Muscle of arm (tissue), 12 donors: Measurements from ENCODE around the gene MOGAT1. TPM values are rescaled to one million over a fixed set of nuclear protein-coding genes. Genes with fewer than 3 reads are reported as not detected.
"Not testable (repeated sequence)": the region's sequence is repeated elsewhere in the genome, so short reads cannot be mapped to it uniquely, and the experiment has no call there.

Source experiments
- DNase-seq: peaks from one replicate; pipeline ENCODE4 v3.0.0-alpha.2; 2013
- polyA plus RNA-seq, 12 donors: library from polyadenylated mRNA; unstranded; fragments of 120-200 nt; gene quantifications; one replicate each; pipeline ENCODE4 v1.2.1, GENCODE V29; 2013; ENCODE audit not compliant: insufficient read length in 12 of 12

The MOGAT1 gene
- polyA plus RNA-seq, 12 donors = 0.22 TPM; not detected in 11

DNA sequence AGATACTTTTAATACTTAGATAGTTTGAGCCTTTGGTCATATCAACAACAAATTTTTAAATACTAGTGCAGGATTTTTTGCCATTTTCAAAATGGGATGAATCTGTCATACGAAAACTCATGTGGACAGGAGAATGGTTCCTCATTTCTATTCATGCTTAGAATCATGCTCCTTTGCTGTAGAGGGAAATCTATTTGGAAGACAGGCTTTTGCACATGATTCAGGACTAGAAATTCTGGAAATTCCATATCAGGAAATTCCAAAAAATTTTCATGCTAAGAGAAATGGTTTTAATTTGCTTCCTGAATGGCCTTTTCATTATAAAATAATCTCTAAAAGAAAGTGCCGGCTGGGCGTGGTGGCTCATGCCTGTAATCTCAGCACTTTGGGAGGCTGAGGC is 39.3 kb downstream of the MOGAT1 start:
- no peak for DNase-seq

DNA sequence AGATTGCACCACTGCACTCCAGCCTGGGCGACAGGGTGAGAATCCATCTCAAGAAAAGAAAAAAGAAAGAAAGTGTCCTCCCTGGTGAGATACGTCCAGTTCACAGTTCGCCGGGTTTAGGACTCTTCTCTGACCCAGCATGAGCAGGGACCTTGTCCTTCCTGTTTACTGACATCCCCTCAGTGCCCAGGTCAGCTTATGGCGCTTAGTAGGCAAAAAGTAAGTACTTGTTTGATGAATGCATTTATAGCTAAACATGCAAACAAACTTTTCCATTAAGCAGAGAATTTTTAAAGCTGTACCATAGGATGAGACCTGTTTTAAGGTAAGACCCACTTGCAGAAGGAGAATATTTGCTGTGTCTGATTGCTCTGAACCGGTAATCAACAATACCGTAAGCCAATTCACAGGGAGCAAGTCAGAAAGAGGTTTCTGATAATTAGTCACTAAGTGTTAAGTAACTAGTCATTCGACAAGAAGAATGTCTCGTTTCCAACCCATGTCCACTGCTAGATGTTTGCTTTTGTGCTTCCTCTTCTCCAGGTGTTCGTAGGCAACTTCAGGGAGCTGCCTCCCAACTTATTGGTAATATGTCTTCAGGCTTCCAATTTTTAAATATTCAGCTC is 40.0 kb downstream of the MOGAT1 start:
- DNase-seq = no peak

DNA sequence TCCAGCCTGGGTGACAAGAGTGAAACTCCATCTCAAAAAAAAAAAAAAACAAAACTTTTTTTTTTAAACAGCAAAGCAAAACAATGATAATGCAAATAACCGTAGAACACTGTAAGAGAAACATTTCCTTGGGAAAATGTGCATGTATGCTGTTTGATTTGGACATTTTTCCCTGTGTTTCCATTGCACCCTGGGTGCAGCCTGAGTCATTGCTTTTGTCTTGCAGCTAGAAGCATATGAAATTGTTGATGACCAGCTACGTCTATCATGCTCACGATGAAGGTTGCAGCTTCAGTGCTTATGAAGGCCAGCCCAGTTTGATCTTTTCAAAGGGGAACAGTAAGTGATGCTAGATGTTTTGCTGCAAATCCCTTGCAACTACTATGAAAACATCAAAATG is 41.5 kb downstream of the MOGAT1 start:
- no peak for DNase-seq

DNA sequence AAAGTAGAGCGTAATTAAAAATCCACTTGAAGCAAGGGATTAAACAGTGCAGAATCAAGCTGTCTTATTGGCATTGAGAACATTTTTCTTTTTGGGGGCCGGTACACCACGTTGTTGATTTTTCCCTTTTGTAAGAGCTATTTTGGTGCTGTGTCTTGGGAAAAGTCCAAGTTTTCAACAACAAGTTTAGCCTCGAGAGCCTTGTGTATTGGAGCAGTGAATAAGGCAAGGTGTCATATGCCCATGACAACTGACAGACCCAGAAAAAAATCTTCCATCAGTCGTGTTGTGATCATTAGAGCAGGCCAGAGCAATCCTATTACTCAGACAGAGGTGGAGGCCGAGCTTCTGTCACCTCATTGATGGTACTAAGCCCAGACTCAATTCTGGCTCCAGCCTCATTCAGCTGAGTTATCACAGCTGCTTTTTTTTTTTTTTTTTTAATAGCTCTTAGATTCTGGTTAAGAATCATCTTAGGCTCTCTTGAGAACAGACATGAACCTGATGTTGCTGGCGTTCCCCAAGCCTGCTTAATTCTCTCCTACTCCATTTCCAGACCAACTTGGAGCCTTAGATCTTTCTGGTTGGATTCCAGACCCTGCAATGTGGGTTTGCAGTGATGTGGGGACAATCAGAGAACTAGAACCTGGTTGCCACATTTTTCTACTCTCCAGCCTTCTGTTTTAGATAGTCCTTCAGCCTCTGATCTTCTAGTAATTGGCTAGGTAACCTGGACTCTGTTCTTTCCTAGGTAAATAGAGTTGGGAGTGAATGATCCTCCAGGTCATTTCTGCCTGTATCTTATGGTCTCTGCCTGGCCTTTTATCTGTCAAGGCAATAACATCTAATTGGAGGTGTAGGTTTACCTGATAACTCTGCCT is 43.1 kb downstream of the MOGAT1 start:
- peak; percentile 70 for DNase-seq

DNA sequence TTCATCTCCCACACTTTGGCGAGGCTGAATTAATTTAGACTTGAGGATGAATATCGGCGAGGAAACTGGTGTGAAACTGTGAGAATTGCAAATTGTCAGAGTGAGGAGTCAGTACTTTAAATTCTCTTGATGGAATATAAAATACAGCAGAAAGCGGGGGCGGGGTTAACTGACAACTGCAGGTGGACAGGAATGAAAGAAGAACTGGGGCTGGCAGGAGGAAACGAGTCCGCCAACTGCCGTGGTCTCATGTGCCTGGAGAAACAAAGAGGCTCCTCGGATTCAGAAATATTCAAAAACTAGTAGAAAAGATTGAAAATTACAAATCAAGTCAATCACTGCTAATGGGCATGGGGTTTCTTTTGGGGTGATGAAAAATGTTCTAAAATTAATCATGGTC is 44.3 kb downstream of the MOGAT1 start:
- peak; percentile 7 for DNase-seq

DNA sequence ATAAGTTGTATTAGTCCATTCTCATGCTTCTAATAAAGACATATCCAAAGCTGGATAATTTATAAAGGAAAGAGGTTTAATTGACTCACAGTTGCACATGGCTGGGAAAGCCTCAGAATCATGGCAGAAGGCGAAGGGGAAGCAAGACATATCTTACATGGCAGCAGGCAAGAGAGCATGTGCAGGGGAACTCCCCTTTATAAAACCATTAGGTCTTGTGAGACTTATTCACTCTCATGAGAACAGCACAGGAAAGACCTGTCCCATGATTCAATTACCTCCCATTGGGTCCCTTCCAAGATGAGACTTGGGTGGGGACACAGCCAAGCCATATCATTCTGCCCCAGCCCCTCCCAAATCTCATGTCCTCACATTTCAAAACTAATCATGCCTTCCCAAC is 48.3 kb downstream of the MOGAT1 start:
- DNase-seq = not testable (repeated sequence)

DNA sequence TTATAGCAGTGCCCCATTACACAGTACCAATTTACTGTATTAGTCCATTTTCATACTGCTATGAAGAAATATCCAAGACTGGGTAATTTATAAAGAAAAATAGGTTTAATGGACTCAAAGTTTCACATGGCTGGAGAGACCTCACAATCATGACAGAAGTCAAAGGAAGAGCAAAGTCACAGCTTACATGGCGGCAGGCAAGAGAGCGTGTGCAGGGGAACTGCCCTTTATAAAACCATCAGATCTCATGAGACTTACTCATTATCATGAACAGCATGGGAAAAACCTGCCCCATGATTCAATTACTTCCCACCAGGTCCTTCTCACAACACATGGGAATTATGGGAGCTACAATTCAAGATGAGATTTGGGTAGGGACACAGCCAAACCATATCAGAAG is 50.1 kb downstream of the MOGAT1 start:
- not testable (repeated sequence) for DNase-seq

DNA sequence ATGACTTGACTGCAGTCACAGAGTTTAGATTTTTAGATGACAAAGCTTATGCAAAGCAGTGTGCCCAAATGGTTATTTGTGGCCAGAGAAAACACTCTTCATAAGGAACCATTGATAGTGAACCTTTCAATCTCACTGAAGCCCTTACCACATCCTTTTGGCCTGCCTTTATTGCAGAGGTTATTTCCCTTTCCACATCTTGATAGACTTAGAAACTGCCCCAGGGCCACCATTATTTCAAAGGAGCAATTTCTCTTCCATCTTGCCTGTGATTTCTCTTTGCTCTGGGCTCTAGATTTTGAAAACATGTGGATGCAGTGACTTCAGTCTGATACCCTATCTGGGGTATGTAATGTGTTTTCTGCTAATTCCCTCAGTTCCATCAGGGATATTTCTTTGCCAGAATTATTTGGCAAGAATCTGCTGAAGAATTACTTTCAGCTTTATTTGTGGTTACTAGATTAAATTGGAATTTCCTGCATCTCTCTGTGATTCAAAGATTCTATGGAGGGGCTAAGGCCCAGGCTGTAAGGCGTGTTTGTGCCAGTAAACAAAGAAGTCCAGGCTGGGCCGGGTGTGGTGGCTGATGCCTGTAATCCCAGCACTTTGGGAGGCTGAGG is 51.0 kb downstream of the MOGAT1 start:
- no peak for DNase-seq

DNA sequence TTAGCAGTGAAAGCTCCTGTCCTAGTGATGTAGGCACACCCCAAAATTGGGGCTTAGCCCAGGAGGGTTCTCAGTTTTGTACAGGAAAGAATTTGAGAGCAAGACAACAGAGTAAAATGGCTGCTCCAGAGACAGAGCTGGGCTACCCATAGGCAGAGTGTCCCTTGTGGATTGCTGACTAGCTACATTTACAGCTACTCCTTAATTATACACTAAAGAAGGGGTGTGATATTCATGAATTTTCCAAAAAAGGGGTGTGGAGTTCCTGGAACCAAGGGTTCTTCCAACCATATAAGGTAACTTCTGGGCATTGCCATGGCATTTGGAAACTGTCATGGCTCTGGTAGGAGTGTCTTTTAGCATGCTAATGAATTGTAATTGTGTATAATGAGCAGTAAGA is 52.8 kb downstream of the MOGAT1 start:
- no peak for DNase-seq

DNA sequence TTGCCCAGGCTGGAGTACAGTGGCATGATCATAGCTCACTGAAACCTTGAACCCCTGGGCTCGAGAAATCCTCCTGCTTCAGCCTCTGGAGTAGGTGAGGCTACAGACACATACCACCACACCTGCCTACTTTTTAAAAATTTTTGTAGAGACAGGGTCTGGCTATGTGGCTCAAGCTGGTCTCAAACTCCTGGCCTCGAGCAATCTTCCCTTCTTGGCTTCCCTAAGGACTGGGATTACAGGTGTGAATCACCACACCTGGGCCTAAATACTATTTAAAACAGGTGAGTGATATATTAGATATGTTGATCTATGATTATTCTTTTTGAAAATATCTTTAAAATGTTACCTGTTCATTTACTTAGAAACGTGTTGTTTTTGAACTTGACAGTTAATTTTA is 57.2 kb downstream of the MOGAT1 start:
- no peak for DNase-seq

DNA sequence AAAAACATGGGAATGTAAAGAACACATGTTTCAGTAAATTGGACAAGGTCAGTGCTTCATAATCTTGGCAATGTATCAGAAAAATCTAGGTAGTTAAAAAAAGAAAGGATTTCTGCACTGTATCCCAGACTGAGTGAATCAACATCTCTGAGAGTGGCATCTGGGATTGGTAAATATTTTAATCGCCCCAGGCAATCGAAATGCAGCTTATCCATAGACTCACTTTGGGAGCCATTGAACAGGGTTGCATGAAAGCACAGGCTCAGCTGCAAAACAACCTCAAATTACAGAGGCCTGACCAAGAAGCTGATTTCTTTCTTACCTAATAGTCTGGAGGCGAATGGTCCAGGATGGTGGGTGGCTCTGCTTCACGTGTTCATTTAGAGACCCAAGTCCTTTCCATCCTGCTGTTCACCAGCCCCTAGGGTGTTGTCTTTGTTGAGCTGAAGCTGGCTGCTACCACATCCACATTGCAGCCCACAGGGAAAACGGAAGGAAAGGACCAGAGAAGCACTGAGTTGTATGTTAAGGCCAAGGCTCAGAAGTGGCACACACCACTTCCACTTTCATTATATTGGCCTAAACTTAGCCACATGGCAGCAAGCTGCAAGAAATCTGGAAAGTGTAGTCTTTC is 59.0 kb downstream of the MOGAT1 start:
- no peak for DNase-seq

DNA sequence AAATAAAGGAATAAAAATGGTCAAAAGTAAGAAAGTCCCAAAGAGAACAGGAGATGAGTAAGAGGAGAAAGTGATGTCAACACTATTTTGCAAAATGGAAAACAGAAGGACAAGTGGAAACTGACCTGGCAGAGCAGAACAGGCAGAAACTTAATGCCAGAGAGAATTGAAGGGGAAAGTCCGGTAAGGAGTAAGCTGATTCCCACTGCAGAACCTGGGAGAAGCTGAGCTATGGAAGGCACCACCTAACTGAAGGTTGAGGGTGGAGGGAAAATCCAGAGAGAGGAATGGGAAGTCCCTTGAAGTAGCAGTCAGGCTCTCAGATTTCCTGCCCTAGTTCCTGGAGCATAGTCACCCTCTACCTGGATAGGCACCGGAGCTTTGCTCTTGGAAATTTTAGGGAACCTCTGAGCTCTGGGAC is 59.8 kb downstream of the MOGAT1 start:
- DNase-seq = no peak

DNA sequence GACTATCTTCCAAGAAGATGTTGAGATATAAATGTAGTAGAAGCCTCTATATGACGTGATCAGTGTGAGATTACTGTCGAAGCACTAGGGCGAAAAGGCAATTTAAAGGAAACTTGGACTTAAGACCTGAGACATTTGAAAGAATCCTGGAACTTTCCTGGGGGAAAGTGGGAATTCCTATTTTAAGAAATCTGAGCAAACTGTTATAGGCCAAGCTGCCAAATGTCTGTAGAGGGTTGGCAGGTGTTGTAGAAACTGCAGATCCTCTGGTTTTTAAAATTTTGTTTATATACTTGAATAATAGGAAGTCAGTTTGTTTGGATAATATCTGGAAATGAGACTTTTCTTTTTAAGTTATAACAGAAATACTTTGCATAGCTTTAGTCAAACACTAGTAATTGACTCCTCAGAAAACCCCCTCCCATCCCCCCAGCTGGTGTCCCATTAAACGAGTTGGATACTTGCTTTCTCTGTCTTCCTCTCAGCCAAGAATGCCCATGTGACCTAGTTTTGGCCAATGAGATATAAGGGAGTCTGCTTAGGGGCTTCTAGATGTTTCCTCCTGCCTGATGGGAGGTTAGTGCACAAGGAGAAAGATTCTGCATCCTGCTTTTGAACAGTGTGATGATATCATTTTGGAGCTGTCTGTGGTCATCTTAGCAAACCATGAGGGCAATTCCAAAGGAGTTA is 61.2 kb downstream of the MOGAT1 start:
- DNase-seq = peak; percentile 88

DNA sequence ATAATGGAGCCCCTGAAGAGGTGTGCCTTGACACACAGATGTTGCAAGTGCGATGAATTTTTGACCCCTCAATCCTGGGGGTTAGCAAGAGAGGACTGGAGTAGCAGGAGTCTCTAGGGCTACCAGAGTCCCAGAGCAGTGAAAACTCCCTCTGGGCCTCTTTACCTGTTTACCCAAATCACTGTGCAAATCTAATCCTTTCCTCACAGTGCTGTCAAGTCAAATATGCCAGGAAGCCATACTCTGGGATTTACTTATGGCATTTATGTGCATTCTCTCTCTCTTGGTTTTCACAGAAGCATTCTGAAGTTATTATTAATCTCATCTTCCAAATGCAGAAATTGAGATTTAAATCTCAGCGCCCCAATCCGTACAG is 62.0 kb downstream of the MOGAT1 start:
- no peak for DNase-seq

DNA sequence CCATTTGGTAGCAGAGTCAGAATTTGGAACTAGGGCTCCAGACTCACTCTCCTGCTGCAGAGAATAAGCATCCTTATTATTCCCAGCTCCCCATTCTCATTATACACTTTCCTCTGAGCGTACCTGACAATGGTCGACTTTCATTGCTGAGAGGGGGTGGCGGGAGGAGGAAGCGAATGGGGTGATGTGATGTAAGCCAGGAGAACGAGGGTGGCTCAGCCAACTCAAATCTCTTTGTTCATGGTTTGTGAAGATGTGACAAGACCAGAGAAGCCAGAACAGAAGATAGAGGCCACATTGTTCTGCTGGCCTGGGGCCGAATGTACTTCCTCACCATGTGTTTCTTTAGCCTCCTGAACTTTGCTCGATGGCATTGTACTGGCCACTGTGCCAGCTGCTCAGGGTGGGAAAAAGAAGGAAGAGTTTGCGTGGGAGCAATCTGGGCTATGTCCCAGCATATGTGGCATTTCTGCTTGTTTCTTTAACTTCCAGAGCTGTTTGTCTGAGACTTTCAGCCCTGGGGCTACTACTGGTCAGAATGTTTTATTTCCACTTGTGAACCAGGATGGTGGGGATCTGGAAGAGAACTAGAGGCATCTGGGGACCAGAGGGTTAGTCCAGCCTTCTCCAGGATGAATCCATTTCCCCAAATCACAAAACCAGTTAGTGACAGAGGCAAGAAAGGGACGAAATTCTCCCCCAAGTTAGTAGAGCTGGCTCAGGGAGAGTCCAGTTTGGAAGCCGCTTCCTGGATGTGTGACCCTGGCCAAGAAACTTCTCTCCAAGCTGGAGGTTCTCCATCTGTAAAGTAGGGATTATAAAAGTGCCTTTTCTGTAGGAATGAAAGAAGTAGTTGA is 62.6 kb downstream of the MOGAT1 start:
- peak; percentile 74 for DNase-seq

DNA sequence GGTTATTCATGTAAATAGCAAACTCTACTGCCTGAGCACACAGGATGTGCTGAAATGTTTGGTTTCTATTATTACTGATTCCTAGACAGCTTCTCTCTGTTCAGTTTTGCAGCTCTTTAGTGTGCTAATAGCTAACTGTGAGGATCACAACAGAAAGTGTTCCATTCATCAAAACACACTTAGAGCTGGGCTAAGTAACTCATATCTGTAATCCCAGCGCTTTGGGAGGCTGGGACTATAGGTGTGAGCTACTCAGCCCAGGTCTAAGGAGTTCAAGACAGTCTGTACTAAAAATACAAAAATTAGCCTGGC is 63.2 kb downstream of the MOGAT1 start:
- DNase-seq = no peak

DNA sequence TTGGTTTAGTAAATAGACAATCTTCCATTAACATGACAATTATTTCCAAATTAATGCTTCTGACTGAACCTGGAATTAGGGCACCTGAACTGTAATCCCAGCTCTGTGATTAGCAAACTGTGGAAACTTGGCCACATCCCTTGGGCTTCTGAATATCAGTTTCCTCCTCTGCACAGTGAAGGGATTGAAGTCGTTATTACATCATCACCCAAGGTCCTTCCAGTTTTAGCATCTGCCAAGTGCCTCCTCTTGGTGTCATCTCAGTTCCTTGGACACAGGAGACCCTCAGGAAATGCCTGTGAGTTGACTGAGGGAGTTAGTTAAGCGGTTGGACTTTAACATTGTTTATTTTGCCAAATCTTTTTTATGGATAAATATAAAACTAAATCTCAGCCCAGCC is 64.8 kb downstream of the MOGAT1 start:
- DNase-seq = peak; percentile 81

DNA sequence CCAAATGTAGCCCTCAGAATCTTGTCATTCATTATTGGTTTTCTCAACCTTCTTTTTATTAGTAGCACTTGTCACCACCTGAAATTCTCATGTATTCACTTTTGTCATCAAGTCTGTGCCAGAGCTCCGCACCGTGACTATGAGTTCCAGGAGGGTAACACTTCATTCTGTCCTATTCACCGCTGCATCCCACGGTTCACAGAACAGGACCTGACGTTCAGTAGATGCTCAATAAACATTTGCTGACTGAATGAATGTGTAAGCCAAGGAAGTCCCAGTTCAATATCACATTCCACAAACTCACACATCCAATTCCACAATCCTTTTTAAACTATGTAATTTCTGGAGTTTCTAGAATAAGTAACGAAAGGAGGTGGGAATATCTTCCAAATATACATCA is 65.5 kb downstream of the MOGAT1 start:
- DNase-seq = no peak

DNA sequence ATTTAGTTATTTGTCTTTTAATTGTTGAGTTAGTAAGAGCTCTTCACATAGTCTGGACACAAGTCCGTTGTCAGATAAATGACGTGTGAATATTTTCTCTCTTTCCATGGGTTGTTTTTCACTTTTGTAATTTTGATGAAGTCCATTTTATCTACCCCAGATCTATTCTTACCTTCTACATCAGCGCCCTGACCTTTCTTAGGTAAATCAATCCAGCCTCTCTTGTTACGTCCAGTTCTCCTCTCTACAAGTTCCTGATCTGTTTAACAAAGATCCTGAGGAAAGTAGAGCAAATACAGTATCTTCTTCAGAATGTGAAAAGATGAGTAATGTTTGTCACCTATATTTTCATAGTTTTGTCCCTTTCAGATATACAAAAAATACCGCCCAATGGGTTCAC is 66.9 kb downstream of the MOGAT1 start:
- no peak for DNase-seq

DNA sequence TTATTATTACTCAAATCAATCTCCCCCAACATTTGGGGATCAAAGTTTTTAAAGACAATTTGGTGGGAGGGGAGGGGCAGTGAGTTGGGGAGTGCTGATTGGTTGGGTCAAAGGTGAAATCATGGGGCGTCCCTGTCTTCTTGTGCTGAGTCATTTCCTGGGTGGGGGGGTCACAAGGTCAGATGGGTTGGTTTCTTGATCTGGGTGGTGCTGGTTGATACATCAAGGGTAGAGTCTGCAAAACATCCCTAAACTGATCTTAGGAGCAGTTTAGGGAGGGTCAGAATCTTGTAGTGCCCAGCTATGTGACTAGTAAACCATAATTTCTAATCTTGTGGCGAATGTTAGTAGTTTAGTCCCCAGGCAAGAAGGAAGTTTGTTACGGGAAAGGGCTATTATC is 67.4 kb downstream of the MOGAT1 start:
- no peak for DNase-seq

DNA sequence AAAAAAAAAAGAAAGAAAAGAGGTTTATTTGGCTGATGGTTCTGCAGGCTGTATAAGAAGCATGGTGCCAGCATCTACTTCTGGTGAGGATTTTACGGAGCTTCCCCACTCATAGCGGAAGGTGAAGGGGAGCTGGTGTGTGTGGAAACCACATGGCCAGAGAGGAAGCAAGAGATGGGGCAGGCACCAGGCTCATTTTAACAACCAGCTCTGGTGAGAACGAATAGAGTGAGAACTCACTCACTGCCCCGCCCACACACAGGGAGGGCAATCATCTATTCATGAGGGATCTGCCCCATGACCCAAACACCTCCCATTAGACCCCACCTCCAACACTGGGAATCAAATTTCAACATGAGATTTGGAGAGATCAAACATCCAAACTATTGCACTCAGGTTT is 68.5 kb downstream of the MOGAT1 start:
- no peak for DNase-seq
